Stimulated activated CD8-positive, alpha-beta memory T cell treated with anti-CD3 and anti-CD28 coated beads, Interleukin-2, amount 100 ng/mL, for 1 hour (primary cell): ENCODE results near the gene ZDHHC4.

Experiments
- DNase-seq, 2 donors: peaks; one replicate each; pipeline ENCODE4 v3.0.0-alpha.2; 2020; ENCODE audit warnings: low read depth in 2 of 2

The ZDHHC4 gene

GRCh38 chr7:6606866-6607583 lies 29.8 kb downstream of the ZDHHC4 start:
- DNase-seq, result no peak

DNA sequence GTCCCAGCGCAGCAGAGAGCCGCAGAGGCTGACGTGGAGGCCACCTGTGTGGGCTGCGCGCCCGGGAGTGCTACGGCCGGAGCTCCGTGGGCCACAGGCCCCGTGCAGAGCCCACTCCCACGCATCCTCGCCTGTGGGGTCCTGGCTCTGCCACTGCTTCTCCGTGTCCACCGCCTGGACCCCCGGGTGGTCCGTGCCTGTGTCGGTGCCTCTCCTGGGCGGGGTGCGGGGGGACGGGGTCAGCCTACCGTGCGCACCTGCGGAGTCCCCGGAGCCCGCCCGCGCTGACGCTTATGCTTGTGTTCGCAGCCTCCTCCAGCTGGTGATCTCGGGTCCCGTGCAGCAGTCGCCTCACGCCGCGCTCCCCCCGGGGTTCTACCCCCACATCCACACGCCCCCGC lies 30.4 kb downstream of the ZDHHC4 start:
- no peak for DNase-seq

GRCh38 chr7:6608081-6608480 lies 30.8 kb downstream of the ZDHHC4 start:
- no peak for DNase-seq

DNA sequence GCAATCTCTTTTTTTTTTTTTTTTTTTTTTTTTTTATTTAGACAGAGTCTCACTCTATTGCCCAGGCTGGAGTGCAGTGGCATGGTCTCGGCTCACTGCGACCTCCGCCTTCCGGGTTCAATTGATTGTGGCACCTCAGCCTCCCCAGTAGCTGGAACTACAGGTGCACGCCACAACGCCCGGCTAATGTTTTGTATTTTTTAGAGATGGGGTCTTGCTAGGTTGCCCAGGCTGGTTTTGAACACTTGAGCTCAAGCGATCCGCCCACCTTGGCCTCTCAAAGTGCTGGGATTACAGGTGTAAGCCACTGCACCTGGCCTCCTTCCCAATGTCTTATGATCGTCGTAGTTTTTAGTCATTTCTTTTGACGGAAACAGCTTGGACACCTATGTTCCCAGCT lies 31.5 kb downstream of the ZDHHC4 start:
- DNase-seq, result no peak

GRCh38 chr7:6612819-6613218 lies 35.6 kb downstream of the ZDHHC4 start:
- no peak for DNase-seq

DNA sequence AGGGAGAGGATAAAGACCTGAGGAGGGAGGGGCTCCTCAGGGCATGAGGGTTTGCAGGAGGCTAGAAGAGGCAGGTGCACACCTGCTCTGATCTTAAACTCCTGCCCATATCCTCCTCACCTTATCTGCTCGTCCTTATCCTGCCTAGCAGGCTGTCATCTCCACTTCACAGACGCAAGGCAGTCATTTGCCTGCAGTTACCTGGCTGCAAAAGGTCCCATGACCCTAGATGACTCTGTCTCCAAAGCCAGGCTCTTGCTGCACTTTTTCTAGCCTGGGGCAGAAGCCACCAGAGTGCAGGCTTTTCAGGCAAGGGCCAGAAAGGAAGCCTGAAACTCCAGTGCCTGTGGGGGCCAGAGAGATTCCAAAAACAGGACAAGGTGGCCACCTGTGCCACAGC lies 36.5 kb downstream of the ZDHHC4 start:
- no peak for DNase-seq

GRCh38 chr7:6614953-6615722 lies 37.9 kb downstream of the ZDHHC4 start, which contains the start of gene ZNF853:
TSS of gene ZNF853 (plus strand) at chr7:6615610. CDS start at chr7:6616175, 565 bp downstream.
- no peak for DNase-seq

GRCh38 chr7:6615723-6616555 lies 38.7 kb downstream of the ZDHHC4 start:
- DNase-seq, result no peak

DNA sequence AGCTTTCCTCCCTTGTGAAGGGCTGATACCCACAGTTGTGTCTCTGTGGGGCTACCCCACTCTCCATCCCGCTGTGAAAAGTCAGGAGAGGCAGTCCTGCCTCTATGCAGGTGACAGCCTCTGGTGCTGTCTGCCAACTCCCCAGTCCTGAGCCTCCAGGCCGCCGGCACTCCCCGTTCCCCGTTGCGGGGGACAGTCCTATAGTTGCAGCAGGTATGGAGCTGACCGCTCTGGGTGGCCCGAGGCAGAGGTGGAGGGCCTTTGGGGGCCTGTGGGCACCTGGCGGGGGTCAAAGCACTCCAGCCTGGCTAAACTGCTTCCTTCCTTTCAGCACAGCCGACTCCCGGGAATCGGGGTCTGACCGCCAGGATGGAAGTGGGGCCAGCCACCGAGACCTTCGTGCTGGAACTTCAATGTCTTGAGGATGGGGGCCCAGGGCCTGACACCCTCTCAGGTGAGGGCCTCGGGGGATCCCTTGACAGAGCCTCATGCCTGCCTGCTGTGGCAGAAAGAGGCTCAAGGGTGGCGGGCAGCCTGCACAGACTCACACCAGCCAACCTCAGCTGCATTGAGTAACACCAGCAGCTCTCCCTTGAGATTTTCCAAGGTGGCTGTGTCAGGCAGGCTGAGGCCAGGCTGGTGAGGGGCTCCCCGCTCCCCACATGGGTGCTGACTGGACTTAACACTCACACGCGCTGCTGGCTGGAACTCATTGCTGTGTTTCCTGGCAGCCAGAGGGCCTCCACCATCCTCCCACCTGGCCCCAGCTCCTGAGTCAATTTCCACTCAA lies 39.8 kb downstream of the ZDHHC4 start:
- no peak for DNase-seq

GRCh38 chr7:6618621-6619020 lies 41.4 kb downstream of the ZDHHC4 start:
- no peak for DNase-seq

GRCh38 chr7:6619961-6620360 lies 42.7 kb downstream of the ZDHHC4 start:
- DNase-seq, result no peak

- no peak for DNase-seq
Measured at GRCh38 chr7:6621195-6622133, 44.2 kb downstream of the ZDHHC4 start.

GRCh38 chr7:6622134-6622710 lies 45.0 kb downstream of the ZDHHC4 start:
- DNase-seq, result no peak

- DNase-seq, result no peak
Measured at GRCh38 chr7:6623589-6624245, 46.5 kb downstream of the ZDHHC4 start.

DNA sequence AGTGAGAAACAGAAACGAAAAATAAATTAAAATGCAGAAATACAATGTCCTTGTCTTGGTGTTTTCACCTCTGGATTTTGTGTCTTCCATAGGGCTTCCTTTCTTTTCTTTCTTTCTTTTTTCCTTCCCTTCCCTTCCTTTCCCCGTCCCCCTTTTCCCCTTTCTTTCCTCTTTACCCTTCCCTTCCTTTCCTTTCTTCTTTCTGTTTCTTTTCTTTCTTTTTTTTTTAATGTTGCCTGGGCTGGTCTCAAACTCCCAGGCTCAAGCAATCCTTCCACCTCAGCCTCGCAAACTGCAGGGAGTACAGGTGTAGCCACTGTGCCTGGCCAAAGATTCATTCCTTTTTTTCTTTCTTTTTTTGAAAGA lies 47.0 kb downstream of the ZDHHC4 start:
- no peak for DNase-seq

- no peak for DNase-seq
Measured at GRCh38 chr7:6628045-6628444, 50.8 kb downstream of the ZDHHC4 start.

- DNase-seq, result no peak
Measured at GRCh38 chr7:6630007-6630849, 53.0 kb downstream of the ZDHHC4 start.

- DNase-seq, result no peak
Measured at GRCh38 chr7:6631605-6632004, 54.4 kb downstream of the ZDHHC4 start.

- DNase-seq, result no peak
Measured at GRCh38 chr7:6634021-6634420, 56.8 kb downstream of the ZDHHC4 start.
